H1 (cell line): Measurements from ENCODE around the gene PRDM4. TPM values are rescaled to one million over a fixed set of nuclear protein-coding genes. Genes with fewer than 3 reads are reported as not detected.

ENCODE experiments used
- CEBPB ChIP-seq: IDR thresholded peaks from 2 replicates; pipeline ENCODE4 v1.6.1; 2012; ENCODE audit warnings: low read depth, low read length
- CHD7 ChIP-seq: fragments of 300-600 bp; sonication (generic); IDR thresholded peaks from 2 replicates; pipeline ENCODE4 v1.7.1; 2012; ENCODE audit warnings: low read length, moderate library complexity, mild to moderate bottlenecking, inconsistent platforms; ENCODE audit not compliant: insufficient replicate concordance
- GABPA ChIP-seq: IDR thresholded peaks from 2 replicates; pipeline ENCODE4 v1.6.1; 2011; ENCODE audit warnings: mild to moderate bottlenecking, low read length, moderate library complexity, borderline replicate concordance; ENCODE audit not compliant: insufficient read depth
- GTF2F1 ChIP-seq: IDR thresholded peaks from 2 replicates; pipeline ENCODE4 v1.6.1; 2012; ENCODE audit warnings: low read depth, low read length, improper control_type of control experiment, borderline replicate concordance
- KDM4A ChIP-seq: IDR thresholded peaks from one replicate; pipeline ENCODE4 v1.7.1; 2012; ENCODE audit warnings: low read depth, mild to moderate bottlenecking, moderate library complexity, low read length, inconsistent platforms; ENCODE audit not compliant: severe bottlenecking
- NRF1 ChIP-seq: IDR thresholded peaks from 2 replicates; pipeline ENCODE4 v1.6.1; 2011; ENCODE audit warnings: mild to moderate bottlenecking, low read depth, low read length, improper control_type of control experiment
- SIRT6 ChIP-seq: IDR thresholded peaks from one replicate; pipeline ENCODE4 v1.7.1; 2012; ENCODE audit warnings: low read length, inconsistent platforms
- polyA plus RNA-seq, 7 experiments: library from polyadenylated mRNA; depleted of rRNA in 3 of 7; stranded (reverse) in 5 of 7; unstranded in 2 of 7; fragments of >200 nt in 5 of 7; fragments of 200-250 nt in 2 of 7; gene quantifications; 1 replicate in 5 of 7; 2 replicates in 1 of 7; 4 replicates in 1 of 7; pipeline versions ENCODE4 v1.2.1 to v1.2.3, GENCODE V29; 2011 to 2013; ENCODE audit warnings: missing spikeins in 2 of 7, mixed read lengths in 2 of 7
- total RNA-seq: library from RNA; stranded (reverse); fragmentation: NEBNext Ultra II Directional; extraction: Animal tissue kit (Norgen Biotek cat#: 25700); gene quantifications from 2 replicates; pipeline ENCODE4 v1.2.1, GENCODE V29; 2021

The PRDM4 gene
- total and polyA plus RNA-seq, 2 of the 8 experiments (the other 6 are each of a cell fraction or from before 2014, with no cell fraction given): 10.1 to 17.5 TPM

DNA sequence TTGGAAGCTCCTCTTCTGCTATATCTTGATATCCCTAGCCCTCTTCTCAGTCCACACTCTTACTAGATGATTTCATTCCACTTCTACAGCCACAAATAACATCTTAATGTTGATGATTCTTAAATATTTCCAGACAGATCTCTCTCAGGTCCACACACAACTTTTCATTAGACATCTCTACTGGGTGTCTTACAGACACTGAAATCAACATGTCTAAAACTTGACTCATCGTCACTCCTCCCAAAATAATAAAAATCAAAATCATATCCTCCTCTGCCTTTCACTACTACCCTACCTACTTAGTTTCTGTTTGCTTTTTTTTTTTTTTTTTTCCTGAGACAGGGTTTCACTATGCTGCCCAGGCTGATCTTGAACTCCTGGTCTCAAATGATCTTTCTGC is 11.9 kb downstream of the PRDM4 start (continued):
- TF ChIP-seq CHD7 (no peak), CEBPB (no peak), GTF2F1 (no peak), SIRT6 (no peak), GABPA (no peak), NRF1 (no peak), KDM4A (no peak)
